HG03457 (cell line): Measurements from ENCODE around the gene WEE1.
A peak's percentile ranks its signal among the peaks of the same experiment; 100 is the strongest.
"Not testable (repeated sequence)": the region's sequence is repeated elsewhere in the genome, so short reads cannot be mapped to it uniquely, and the experiment has no call there.

Experiments used
- ATAC-seq: cut with Tn5 transposase; IDR thresholded peaks from one replicate; pipeline ENCODE4 v1.9.1; 2021; ENCODE audit warnings: moderate number of reproducible peaks; ENCODE audit not compliant: unreplicated experiment

Gene WEE1

GRCh38 chr11:9594267-9595046 lies 21.0 kb downstream of the WEE1 start:
- ATAC-seq, result no peak

- no peak for ATAC-seq
These were observed 23.5 kb downstream of the WEE1 start for GRCh38 chr11:9596926-9597464.

GRCh38 chr11:9600166-9600565 lies 26.7 kb downstream of the WEE1 start:
- ATAC-seq, result no peak

GRCh38 chr11:9600644-9601036 lies 27.2 kb downstream of the WEE1 start:
- peak; percentile 52 for ATAC-seq

- ATAC-seq, result peak; percentile 65
These were observed 27.8 kb downstream of the WEE1 start for GRCh38 chr11:9601037-9601875.

GRCh38 chr11:9601876-9602199 lies 28.4 kb downstream of the WEE1 start:
- ATAC-seq, result no peak

GRCh38 chr11:9603214-9603613 lies 29.7 kb downstream of the WEE1 start:
- not testable (repeated sequence) for ATAC-seq

GRCh38 chr11:9604134-9604533 lies 30.7 kb downstream of the WEE1 start:
- no peak for ATAC-seq

- ATAC-seq, result no peak
These were observed 32.3 kb downstream of the WEE1 start for GRCh38 chr11:9605742-9606141.

- no peak for ATAC-seq
These were observed 33.5 kb downstream of the WEE1 start for GRCh38 chr11:9606809-9607510.

GRCh38 chr11:9607511-9607899 lies 34.0 kb downstream of the WEE1 start:
- no peak for ATAC-seq

GRCh38 chr11:9609002-9609759 lies 35.7 kb downstream of the WEE1 start:
- ATAC-seq, result no peak

- no peak for ATAC-seq
These were observed 36.4 kb downstream of the WEE1 start for GRCh38 chr11:9609841-9610240.

- ATAC-seq, result peak; percentile 29
These were observed 39.8 kb downstream of the WEE1 start for GRCh38 chr11:9613118-9613829.

- ATAC-seq, result peak; percentile 69
These were observed 40.6 kb downstream of the WEE1 start for GRCh38 chr11:9613830-9614762.

- ATAC-seq, result peak; percentile 39
These were observed 41.6 kb downstream of the WEE1 start for GRCh38 chr11:9615031-9615451.

GRCh38 chr11:9616042-9616675 lies 42.7 kb downstream of the WEE1 start:
- no peak for ATAC-seq

GRCh38 chr11:9616858-9617257 lies 43.4 kb downstream of the WEE1 start:
- no peak for ATAC-seq
